GM13976 (cell line): Measurements from ENCODE around the gene RBM24.
A peak's percentile ranks its signal among the peaks of the same experiment; 100 is the strongest.

ENCODE experiments used
- DNase-seq: peaks from one replicate; pipeline ENCODE4 v3.0.0; 2012; ENCODE audit warnings: low spot score
- in situ Hi-C: fragments of 300-500 bp; cut with MboI; formaldehyde crosslinking; loops from one replicate; pipeline ENCODE4 v1.12.0; 2022; ENCODE audit warnings: low sequenced_read_pairs, mixed read lengths, inconsistent platforms; ENCODE audit not compliant: unreplicated experiment
- TF ChIP-seq, protein P1 (sequence below): IDR thresholded peaks from 2 replicates; pipeline ENCODE4 v1.5.1; 2012; ENCODE audit warnings: borderline replicate concordance, mild to moderate bottlenecking; ENCODE audit not compliant: insufficient read depth; ENCODE audit errors: extremely low read depth, missing control alignments, control extremely low read depth

The RBM24 gene

DNA sequence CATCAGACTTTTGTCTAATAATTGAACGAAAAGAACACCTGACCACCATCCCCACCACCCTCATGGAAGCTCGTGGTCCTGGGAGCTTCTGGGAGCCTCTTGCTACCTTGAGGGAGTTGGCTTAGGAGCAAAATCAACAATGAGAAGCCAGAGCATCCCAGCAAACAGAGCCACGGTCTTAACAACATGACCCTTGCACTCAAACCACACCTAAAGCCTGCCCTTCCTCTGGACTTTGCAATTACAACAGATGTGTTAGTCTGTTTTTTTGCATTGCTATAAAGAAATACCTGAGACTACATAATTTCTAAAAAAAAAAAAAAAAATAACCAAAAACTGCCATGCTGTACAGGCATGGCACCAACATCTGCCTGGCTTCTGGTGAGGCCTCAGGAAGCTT lies 9.5 kb upstream of the RBM24 start:
- no peak for DNase-seq
- TF ChIP-seq, protein P1, sequence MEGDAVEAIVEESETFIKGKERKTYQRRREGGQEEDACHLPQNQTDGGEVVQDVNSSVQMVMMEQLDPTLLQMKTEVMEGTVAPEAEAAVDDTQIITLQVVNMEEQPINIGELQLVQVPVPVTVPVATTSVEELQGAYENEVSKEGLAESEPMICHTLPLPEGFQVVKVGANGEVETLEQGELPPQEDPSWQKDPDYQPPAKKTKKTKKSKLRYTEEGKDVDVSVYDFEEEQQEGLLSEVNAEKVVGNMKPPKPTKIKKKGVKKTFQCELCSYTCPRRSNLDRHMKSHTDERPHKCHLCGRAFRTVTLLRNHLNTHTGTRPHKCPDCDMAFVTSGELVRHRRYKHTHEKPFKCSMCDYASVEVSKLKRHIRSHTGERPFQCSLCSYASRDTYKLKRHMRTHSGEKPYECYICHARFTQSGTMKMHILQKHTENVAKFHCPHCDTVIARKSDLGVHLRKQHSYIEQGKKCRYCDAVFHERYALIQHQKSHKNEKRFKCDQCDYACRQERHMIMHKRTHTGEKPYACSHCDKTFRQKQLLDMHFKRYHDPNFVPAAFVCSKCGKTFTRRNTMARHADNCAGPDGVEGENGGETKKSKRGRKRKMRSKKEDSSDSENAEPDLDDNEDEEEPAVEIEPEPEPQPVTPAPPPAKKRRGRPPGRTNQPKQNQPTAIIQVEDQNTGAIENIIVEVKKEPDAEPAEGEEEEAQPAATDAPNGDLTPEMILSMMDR = no peak
- in situ Hi-C loops = no loop called here

DNA sequence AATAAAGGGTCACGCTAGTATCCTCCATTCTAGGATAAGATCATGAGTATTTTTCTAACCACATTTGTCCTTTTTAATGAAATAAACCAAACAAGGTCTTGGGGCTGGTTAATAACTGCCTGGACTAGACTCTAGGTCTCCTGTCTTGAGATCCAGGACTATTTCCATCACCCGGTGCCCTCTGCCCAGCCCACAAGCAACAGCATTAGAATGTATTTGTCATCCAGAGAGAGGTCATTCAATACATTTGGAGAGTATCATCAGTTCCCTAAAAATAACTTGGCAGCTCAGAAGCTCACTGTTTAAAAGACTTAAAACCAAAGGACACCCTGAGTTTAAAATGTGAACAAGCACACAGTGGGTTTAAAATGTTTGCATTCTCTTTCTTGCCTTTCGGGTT lies 4.4 kb upstream of the RBM24 start:
- TF ChIP-seq, protein P1 = no peak
- no peak for DNase-seq

DNA sequence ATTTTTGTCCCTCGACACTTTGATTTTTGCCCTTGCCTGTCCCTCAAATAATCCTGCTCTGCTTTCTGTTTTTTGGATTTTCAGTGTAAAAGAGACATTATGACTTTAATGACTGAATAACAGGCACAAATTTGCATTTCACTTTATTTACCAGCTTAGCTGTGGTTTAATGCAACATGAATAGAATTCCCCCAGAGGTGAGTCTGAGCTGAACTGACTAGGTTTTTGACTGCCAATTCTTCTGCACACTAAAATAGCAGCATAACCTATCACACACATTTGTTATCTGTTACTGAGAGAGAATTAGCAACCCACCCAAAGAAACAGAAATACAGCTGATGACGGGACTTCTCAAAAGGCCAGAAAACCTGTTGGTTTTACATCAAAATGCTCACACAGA lies 3.9 kb upstream of the RBM24 start:
- DNase-seq = no peak
- TF ChIP-seq, protein P1 = no peak
- in situ Hi-C loops = no loop called here

More for the DNA sequence above, 4.4 kb upstream of the RBM24 start:
- in situ Hi-C loops = no loop called here

DNA sequence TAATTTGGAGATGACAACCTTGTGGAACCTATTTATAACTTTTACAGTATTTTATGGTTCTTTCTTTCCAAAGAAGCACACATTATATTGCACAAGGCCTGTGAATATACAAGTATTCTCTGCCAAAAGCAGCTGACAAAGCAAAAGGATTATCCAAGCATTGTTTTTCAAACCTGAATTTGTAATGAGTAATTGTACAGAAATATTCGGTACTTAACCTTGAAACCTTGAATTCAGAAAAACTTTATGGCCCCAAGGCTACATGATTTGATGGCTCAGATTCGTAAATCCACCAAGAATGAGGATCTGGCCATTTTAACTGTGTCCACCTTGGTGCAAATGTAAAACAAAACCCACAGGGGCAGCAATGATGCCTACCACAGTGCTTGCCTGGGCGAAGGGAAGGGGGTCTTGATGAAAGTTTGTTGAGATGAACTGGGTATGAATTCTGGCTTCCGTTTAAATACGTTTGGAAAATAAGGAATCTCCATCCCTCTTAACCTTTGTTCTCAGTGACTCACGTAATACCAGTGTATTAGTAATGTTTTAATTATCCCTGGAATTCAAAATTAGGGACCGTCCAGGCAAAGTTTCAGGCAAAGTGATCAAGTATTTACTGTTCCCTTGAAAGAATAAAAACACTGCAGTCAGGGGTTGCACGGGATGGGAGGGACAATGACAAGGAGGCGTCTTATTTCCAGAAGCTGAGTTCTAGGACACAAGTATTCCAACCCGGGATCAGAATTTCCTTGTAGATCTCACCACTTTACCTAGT lies 2.7 kb upstream of the RBM24 start:
- DNase-seq = no peak
- TF ChIP-seq, protein P1 = no peak
- in situ Hi-C loops = no loop called here

DNA sequence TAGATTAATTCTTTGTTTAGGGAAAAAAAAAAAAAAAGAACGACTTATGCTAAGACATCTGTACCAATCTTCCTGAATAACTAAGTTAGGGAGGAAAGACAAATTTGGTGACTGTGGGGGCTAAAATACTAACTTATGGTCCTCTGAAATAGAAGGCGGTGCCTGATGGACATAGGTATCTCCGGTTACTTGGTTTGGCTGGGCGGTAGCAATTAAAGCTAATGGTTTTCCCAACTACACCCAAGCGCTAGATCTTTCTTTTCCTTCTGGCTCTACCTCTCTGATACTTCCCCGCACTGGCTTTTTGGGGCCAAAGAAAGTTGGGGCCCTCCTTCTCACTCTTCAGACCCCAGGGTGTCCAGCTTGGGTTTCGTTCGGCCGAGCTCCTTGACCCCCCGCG lies 1.0 kb upstream of the RBM24 start:
- DNase-seq = no peak
- TF ChIP-seq, protein P1 = no peak
- in situ Hi-C loops = no loop called here

DNA sequence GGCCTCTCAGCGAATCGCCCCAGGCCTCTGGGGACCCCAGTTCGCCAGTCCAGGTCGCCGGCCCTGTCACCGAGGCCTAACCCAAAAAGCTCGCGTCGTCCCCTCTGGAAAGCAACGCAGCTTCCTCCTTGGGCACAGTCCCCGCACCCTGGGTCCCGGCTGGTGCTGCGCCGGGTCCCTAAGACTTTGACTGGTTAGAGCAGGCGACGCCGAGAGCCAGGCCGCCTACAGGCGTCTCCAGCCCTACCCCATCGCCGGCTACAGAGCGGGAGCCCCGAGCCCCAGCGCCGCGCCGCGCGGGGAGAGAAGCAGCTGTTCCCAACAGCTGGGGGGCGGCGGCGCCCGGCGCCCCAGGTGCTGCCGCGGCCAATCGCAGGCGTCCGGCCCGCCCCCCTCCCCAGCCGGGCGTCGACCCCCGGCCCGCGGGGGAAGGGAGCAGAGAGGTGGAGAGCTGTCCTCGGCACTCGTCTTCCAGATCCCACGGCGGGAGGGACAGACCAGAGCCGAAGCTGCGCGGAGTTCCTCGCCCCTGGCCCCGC lies 540 bp upstream of the RBM24 start:
- peak; percentile 15 for DNase-seq
- TF ChIP-seq, protein P1 = no peak
- in situ Hi-C loops = no loop called here
